Measurements from ENCODE around the gene C1QTNF4.
"Not testable (repeated sequence)": the region's sequence is repeated elsewhere in the genome, so short reads cannot be mapped to it uniquely, and the experiment has no call there.

C1QTNF4 gene
- total RNA-seq, result 0 reads per million in 4 donors

DNA sequence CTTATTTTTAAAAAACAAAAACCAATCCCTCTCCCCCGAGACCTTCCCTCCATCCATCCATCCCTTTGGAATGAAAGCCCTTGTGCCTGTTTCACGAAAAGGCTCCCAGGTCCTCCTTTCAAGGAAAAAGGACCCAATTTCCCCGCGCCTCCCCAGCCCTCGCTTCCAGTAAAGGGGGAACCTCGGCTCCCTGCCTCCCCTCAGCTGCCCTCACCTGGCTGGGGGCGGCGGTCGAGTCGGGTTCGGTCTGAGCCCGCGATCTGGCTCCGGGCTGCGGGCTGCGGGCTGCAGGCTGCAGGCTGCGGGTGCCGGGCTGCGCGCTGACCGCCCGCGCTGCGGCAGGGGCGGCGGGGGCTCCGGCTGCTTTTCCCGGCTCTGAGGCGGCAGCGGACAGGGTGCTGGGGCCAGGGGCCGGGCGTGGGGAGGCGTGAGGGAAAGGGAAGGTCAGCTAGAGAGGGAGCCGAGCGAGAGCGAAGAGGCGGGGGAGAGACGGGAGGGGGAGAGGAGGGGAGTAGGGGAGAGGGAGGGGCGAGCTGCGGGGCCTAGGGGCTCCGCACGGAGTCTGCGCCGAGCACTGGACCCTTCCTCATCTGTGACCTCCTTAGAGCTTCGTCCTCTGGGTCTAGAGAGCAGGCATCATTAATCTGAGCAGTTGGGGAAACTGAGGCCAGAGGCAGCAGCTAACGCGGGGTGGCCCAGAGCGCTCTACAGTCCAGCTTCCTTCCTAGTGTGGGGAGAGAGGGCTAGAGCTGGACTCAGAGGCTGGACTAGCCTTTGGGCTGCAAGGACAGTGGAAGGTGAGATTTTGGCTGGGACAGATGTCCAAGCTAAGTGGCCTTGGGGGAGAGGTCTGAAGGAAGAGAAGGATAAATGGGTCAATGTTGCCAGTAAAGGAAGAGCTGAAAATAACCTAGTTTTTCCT, at the start of gene C1QTNF4:
Gene C1QTNF4 (minus strand): TSS at position 478 of the 922 bp plus-strand sequence. CDS start 3,601 bp downstream, outside the sequence.
- no peak for DNase-seq

DNA sequence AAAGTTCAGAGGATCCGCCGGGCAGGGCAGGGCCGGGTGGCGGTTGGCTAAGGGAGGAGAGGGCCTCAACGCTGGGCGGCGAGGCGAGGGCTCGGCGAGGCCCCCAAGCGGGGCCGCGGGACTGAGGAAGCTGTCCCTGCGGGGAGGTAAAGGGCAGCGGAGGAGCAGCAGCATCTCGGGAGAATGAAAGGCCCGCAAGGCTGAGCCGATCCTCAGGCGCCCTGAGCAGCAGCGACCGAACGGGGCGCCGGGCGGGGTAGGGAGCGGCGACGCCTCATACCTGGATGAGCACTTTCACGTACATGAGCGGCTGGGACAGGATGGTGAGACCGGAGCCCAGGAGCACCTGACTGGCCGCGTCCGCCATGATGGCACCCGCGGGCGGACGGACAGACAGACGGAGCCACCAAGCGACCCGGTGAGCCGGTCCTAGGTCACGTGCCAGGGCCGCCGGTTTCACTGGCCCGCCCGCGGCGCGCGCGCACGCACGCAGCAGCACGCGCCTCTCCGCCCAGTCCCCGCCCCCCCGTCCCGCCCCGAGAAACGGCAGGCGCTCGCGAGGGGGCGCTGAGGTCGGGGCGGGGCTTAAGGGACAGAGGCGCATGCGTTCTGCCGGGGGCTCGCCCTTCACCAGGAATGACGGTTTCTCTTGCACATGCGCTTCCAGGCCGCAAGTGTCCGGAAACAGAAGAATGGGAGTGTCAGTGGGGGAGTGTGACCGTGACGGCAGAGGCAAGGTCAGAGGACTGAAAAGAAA, 48.1 kb upstream of the C1QTNF4 start, which contains the start of gene MTCH2:
Gene MTCH2 (minus strand): TSS at position 461 of the 757 bp plus-strand sequence. CDS start 94 bp downstream, at position 367.
- peak; percentile 91 to 97 (median 94) for DNase-seq

DNA sequence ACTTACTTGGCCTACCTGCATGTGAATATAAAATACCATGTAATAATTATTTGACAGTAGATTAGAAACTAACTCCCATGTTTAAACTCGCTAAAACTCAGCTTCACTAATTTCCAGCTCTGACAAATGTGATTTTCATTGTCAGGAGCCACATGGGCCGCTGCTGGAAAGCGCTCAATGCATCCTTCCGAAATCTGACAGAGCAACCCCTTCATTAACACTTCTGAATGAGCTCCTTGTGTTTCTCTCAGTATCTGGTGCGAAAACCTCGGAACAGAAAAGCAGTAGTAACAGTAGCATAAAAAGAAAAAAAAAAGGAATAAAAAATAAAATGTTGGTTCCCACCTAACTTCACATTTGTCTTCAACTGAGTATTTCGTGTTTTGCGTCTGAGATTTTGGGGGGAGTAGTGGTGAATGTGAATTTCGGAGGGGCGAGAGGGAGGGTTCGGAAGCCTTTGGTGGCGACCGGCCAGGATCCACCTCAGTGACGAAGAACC, 47.4 kb upstream of the C1QTNF4 start:
- no peak for DNase-seq

- DNase-seq, result not testable (repeated sequence)
Observed at GRCh38 chr11:47640506-47640905, 46.3 kb upstream of the C1QTNF4 start.

DNA sequence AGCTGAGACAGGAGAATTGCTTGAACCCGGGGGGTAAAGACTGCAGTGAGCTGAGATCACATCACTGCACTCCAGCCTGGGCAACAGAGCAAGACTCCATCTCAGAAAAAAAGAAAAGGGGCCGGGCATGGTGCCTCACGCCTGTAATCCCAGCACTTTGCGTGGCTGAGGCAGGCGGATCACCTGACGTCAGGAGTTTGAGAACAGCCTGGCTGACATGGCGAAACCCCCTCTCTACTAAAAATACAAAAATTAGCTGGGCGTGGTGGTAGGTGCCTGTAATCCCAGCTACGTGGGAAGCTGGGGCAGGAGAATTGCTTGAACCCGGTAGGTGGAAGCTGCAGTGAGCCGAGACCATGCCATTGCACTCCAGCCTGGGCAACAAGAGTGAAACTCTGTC, 42.1 kb upstream of the C1QTNF4 start:
- not testable (repeated sequence) for DNase-seq

DNA sequence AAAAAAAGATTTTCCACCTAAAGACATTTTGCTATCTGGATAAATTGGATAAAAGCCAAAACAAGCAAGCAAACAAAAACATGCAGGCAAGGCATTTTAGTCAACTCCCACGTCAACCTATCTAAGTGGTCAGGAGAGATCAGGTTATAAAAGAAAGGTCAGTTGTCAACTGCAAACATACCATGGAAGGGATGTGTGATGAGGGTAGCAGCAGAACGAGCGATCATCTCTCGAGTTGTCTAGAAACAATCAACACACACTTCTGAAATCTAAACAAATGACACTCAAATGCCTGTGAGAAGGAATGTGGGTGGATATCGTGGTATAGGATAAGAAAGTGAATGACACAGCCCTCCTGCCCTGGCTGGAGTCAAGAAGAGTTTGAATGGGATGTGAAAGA, 37.3 kb upstream of the C1QTNF4 start:
- no peak for DNase-seq

DNA sequence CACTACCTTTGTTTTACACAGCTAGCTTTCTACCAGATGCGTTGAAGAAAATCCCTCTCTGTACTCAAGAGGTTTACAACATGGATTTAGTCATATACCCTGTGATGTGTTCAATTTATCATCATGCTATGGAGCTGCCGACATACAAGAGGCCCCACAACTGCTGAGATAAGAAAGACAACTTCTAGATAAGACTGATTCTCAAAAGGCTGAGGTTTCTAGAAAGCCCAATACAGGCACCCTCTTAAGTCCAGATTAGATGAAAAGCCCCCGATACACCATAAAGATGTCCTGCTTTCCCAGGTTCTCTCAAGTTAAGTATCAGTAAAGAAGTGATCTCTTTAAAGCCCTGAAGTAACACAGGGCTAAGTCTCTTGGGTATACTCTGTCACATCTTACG, 33.8 kb upstream of the C1QTNF4 start:
- no peak for DNase-seq

- DNase-seq, result no peak
Observed at GRCh38 chr11:47626234-47626633, 32.0 kb upstream of the C1QTNF4 start.

DNA sequence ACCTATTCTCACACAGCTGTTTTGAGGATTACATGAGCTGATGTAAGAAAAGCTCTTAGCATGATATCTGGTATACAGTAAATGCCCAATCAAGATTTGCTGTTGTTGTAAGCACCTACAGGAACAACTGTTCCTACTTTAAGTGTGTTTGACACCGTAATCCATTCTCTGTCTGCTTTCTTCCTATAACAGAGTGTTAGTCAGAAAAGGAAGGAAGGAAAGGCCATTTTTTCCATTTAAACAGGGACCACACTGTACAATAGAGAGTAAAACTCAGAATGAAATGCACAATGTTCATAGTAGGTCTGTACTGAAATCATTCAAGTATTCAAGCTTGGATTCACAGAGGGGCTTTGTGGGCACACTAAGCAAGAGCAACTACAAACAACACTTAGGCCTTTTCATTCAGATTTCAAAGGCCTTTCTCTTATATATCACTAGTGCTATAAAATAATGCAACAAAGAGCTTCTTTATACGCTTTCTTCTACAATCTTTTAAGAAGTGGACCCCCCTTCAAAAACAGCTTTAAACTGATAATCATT, 26.7 kb upstream of the C1QTNF4 start:
- DNase-seq, result no peak

- no peak for DNase-seq
Observed at GRCh38 chr11:47617417-47617809, 23.2 kb upstream of the C1QTNF4 start.

DNA sequence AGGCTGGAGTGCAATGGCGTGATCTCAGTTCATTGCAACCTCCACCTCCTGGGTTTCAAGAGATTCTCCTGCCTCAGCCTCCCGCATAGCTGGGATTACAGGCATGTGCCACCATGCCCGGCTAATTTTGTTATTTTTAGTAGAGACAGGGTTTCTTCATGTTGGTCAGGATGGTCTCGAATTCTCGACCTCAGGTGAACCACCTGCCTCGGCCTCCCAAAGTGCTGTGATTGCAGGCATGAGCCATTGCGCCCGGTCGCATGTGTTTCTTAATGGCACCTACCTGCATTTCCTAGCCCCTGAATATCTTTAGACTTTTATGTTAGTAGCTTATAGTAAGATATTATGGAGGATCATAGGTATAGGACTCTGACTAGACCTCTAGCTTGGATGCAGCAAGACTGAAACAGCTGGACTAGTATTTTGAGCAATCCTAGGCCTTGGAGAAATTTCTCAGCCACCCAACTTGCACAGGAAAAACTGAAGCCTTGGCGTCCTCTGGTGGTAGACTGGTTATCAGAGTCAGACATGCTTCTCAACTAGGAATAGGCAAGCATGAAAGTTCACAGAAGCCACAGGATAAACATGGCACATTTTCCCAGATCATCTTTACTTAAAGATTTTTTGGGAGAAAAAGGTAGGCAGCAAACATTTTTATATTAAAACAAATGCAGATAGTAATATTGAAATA, 22.7 kb upstream of the C1QTNF4 start:
- DNase-seq, result peak in 1 of 5 donors; percentile 13

DNA sequence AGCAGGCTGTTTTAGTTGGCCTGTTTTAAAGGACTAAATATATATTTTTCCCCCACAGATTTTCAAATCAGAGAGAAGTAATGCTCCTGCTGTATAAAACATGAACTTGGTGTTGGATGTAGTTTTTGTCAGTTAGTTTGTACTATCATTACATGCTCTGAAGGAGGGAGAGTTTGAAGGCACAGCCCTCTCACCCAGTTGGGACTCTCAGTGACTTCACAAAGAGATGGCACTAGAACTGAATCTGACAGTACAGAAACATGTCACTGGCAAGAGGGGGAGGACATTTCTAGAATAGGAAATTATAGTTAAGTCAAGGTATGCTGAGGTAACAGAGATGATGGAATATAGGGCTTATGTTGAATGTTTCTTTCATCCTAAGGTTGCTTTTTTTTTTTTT, 21.0 kb upstream of the C1QTNF4 start:
- DNase-seq, result no peak

- no peak for DNase-seq
Observed at GRCh38 chr11:47611348-47611794, 17.2 kb upstream of the C1QTNF4 start.

GRCh38 chr11:47609675-47610074, 15.5 kb upstream of the C1QTNF4 start:
- DNase-seq, result peak in 1 of 5 donors; percentile 25

- DNase-seq, result no peak
Observed at GRCh38 chr11:47607380-47607779, 13.2 kb upstream of the C1QTNF4 start.

DNA sequence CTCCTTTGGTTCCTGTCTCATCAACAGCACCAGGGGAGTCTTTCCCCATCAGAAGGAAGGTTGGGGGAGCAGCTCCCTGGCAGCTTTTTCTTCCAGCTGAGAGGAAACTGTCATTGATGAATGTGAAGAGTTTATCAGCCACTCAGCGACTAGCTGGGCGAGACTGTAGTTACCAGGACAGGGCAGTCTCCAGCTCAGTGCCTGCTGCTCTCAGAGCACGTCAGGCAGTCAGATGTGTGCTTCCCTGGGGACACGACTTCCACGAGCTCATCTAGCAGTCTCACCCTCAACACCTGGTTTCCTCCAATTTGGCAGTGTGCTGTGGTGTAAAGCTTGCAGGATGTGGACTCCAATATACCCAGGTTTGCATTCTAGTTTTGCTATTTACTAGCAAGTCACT, 12.5 kb upstream of the C1QTNF4 start:
- no peak for DNase-seq

GRCh38 chr11:47605921-47606320, 11.7 kb upstream of the C1QTNF4 start:
- DNase-seq, result no peak

GRCh38 chr11:47603295-47603694, 9.1 kb upstream of the C1QTNF4 start:
- no peak for DNase-seq

DNA sequence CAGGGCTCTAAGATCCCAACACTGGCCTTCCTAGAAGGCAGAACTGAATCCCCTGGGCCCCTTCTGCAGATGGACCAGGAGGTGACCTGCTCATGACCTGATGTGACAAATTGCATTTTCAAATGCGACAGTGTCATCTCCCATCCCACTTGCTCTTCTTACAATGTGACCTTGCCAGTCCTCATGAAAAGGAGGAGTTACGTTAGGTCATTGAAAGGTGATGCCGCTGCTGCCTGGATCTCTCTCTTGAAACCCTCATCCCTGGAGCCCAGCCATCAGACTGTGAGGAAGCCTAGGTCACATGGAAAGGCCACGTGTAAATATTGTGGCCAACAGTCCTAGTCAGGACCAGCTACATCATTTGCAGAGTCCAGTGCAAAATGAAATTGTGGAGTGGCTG, 5.7 kb upstream of the C1QTNF4 start:
- no peak for DNase-seq

DNA sequence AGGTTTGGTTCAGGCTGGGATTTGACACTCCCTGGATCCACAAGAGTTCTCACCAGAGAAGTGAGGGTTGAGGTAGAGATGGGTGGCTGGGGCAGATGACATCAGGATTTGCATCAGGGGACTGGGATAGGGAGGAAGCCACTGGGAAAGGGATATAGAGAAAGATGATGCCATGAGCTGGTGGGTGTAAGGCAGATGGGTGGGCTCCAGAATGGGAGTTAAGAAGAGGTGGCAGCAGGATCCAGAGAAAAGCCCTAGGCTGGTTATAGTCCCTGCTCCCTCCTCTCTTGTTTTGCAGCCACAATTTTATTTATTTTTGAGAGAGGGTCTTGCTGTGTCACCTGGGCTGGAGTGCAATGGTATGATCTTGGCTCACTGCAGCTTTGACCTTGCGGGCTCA, 1.8 kb upstream of the C1QTNF4 start:
- DNase-seq, result no peak

- no peak for DNase-seq
Observed at GRCh38 chr11:47595029-47595428, 818 bp upstream of the C1QTNF4 start.

- DNase-seq, result no peak
Observed at GRCh38 chr11:47593492-47593933, 698 bp downstream of the C1QTNF4 start.
